NCI-H345 treated with DMSO at 0.1 percent for 48 hours (cell line): Measurements from ENCODE around the gene CDYL2.

Experiments used
- DNase-seq: peaks from one replicate; lab custom pipeline; 2025; ENCODE audit not compliant: unreplicated experiment; lab: John Stamatoyannopoulos, UW

CDYL2 gene

GRCh38 chr16:80563066-80563465, 241.3 kb downstream of the CDYL2 start:
- DNase-seq, result no peak

GRCh38 chr16:80559369-80559768, 245.0 kb downstream of the CDYL2 start:
- DNase-seq, result no peak

GRCh38 chr16:80557037-80557436, 247.4 kb downstream of the CDYL2 start:
- peak; percentile 9 for DNase-seq

GRCh38 chr16:80556481-80556880, 247.9 kb downstream of the CDYL2 start:
- no peak for DNase-seq

- no peak for DNase-seq
Observed at GRCh38 chr16:80554033-80554432, 250.4 kb downstream of the CDYL2 start.

GRCh38 chr16:80552277-80552676, 252.1 kb downstream of the CDYL2 start:
- DNase-seq, result no peak
